ENCODE data around the gene ZNF799. TPM values are rescaled to one million over a fixed set of nuclear protein-coding genes. Genes with fewer than 3 reads are reported as not detected.

ZNF799 gene
- total RNA-seq, 1 experiment from 2014 or later = 8.0 TPM

Other genes starting within 250 kb of the ZNF799 start
- 25.7 and 26.0 TPM in 2 replicates for gene ZNF625, start 244.5 kb downstream of the ZNF799 start, total RNA-seq (2014; rRNA removed; shearing (Covaris generic))
- gene ZNF136, start 238.2 kb downstream of the ZNF799 start, total RNA-seq (2014; rRNA removed; shearing (Covaris generic)) = 20.6 and 21.7 TPM in 2 replicates
- gene ZNF44, start 106.4 kb downstream of the ZNF799 start, total RNA-seq (2014; rRNA removed; shearing (Covaris generic)) = 8.6 and 8.7 TPM in 2 replicates
- gene ZNF563, start 67.6 kb downstream of the ZNF799 start, total RNA-seq (2014; rRNA removed; shearing (Covaris generic)) = 2.4 and 3.6 TPM in 2 replicates
- 4.7 and 5.4 TPM in 2 replicates for gene ZNF442, start 35.6 kb downstream of the ZNF799 start, total RNA-seq (2014; rRNA removed; shearing (Covaris generic))
- 10.8 and 12.0 TPM in 2 replicates for gene ZNF443, start 39.8 kb upstream of the ZNF799 start, total RNA-seq (2014; rRNA removed; shearing (Covaris generic))
- gene ZNF709, start 83.5 kb upstream of the ZNF799 start, total RNA-seq (2014; rRNA removed; shearing (Covaris generic)) = 10.6 and 13.3 TPM in 2 replicates
- 9.3 and 10.8 TPM in 2 replicates for gene ZNF564, start 150.2 kb upstream of the ZNF799 start, total RNA-seq (2014; rRNA removed; shearing (Covaris generic))
- 8.0 and 9.3 TPM in 2 replicates for gene ZNF490, start 209.5 kb upstream of the ZNF799 start, total RNA-seq (2014; rRNA removed; shearing (Covaris generic))
- gene ZNF791, start 209.6 kb upstream of the ZNF799 start, total RNA-seq (2014; rRNA removed; shearing (Covaris generic)) = 25.0 and 25.7 TPM in 2 replicates

Data from SJCRH30 (cell line).